Activated CD8-positive, alpha-beta memory T cell treated with anti-CD3 and anti-CD28 coated beads, Interleukin-2, amount 50 U/mL, for 1 hour (primary cell): ENCODE results near the gene AARSD1.
"Not testable (repeated sequence)": the region's sequence is repeated elsewhere in the genome, so short reads cannot be mapped to it uniquely, and the experiment has no call there.

Source experiments
- DNase-seq: peaks from one replicate; pipeline ENCODE4 v3.0.0-alpha.2; 2020; ENCODE audit errors: extremely low read depth

The AARSD1 gene

DNA sequence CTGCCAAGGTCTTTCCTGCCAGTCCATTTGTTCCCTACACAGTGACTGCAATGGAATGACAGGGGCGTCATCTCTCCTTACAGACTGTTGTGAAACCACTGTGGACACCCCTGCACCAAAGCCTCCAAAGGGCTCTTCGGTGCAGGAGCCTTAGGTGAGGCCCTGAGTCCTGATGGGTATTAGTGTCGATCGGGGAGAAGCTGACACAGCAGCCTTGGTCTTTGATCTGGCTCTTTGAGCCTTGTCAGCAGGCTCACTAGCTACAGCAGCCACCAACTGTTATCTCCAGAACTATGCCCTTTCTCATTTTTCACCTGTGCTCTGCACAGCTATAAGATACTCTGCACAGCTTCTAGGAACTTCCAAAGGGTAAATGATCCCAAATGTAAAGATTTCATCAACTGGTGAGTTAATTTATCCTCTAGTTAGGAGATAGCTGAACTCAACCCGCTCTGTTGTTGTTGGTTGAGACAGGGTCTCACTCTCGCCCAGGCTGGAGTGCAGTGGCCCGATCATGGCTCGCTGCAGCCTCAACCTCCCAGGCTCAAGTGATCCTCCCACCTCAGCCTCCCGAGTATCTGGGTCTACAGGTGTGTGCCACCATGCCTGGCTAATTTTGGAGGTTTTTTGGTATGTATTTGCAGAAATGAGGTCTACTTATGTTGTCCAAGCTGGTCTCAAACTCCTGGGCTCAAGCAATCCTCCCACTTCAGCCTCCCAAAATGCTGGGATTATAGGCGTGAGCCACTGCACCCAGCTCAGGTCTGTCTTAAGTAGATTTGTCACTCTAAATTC is 44.0 kb downstream of the AARSD1 start:
- DNase-seq = no peak

DNA sequence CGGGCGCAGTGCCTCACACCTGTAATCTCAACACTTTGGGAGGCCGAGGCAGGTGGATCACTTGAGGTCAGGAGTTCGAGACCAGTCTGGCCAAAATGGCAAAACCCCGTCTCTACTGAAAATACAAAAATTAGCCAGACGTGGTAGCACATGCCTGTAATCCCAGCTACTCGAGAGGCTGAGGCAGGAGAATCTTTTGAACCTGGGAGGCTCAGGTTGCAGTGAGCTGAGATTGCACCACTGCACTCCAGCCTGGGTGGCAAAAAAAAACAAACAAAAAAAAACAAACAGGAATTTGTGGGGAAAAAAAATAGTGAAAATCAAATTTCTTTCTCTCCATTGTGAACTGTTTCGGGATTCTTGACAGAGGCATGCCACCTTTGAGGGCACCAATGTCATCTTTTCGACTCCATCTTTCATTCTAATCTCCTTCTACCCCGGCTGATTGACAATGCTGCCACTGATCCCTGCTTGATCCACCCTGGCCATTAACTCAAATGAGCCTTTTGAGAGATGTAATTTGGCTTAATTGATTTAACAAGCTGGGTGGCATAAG is 44.7 kb downstream of the AARSD1 start:
- DNase-seq = not testable (repeated sequence)

DNA sequence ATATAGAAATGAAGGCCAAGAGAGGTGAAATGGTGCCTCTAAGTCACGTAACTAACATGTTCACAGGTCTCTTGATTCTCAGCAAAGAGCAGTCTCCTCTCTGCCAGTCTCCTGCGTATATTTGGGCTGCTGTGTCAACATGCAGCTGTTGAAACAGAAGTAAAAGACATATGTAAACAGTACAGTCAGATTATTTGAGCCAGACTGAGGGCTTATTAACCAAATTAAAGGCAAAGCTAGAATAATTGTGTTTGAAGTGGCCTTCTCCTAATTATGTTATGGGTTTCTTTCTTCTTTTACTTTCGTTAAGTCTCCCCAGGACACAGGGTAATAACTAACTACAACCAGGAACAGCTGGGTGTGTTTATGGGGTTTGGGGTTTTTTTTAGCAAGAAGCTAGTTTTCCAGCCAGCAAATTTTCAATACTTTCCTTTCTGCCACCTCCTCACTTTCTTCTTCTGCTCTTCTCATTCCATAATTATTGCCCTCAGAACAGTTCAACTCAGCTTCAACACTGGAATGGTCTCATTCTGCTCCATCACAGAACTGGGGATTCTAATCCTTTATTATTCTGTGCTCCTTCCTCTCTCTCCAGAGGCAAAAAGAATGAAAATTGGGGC is 45.2 kb downstream of the AARSD1 start:
- DNase-seq = no peak

DNA sequence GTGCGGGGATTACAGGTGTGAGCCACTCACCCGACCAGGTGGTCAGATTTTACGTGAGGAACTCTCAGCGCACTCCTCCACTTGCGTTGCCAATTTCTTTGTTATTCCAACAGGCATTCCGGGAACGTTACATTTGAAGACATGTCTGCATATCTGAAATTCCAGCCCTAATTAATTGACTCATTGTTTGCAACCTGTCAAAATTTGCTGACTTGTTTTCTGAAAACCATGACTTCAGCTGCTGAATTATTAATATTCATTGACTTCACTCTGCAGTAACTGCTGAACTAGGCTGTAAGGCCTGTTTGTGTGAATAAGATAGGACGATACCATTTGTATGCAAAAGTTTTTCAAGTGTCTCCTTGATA is 47.0 kb downstream of the AARSD1 start:
- no peak for DNase-seq

DNA sequence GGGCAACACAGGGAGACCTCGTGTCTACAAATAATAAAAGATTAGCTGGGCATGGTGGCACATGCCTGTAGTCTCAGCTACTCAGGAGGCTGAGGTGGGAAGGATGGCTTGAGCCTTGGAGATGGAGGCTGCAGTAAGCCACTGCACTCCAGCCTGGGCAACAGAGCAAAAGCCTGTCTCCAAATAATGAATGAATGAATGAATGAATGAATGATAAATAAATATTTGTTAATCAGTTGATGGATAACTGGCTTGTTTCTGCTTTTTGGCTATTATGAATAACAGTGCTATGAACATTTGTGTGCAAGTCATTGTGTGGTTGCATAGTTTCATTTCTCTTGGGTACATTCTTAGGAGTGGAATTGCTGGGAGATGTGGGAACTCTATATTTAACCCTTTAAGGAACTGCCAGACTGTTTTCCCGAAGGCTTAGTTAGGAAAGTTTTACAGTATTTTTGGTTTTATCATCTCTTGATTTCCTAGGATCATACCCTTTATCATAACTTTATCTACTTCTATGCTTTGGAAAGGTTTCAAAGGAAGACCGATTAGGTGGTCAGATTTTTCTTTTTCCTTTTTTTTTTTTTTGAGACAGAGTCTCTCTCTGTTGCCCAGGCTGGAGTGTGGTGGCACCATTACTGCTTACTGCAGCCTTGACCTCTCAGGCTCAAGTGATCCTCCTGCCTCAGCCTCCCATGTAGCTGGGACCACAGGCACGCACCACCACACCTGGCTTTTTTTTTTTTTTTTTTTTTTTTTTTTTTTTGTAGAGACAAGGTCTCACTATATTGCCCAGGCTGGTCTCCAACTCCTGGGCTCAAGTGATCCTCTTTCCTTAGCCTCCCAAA is 47.6 kb downstream of the AARSD1 start:
- not testable (repeated sequence) for DNase-seq

DNA sequence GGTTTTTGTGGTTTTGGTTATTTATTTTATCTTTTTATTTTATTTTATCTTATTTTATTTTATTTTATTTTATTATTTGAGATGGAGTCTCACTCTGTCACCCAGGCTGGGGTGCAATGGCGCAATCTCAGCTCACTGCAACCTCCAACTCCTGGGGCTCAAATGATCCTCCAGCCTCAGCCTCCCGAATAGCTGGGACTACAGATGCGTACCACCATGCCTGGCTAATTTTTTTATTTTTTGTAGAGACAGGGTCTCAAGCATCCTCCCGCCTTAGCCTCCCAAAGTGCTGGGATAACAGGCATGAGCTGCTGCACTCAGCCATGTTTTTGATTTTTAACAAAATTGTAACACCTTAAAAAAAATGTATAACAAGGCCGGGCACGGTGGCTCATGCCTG is 49.0 kb downstream of the AARSD1 start:
- not testable (repeated sequence) for DNase-seq

DNA sequence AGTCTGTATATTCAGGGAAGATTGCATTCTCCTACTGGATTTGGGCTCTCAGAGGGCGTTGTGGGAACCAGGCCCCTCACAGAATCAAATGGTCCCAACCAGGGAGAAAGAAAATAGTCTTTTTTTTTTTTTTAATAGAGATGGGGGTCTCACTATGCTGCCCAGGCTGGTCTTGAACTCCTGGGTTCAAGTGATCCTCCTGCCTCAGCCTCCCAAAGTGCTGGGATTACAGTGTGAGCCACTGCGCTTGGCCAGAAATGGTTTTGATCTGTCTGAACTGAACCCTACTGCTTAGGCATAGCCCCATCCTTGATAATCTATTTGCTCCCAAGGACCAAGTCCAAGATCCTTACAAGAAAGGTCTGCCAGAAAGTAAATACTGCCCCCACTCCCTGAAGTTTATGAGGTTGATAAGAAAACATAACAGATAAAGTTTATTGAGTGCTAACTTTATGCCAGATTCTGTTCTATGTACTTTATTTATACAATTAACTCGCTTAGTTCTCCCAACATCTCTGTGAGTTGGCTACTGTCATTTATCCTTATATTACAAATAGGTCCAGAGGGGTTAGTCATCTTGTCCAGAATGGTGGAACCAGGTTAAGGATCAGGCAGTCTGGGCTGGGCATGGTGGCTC is 50.2 kb downstream of the AARSD1 start:
- no peak for DNase-seq

DNA sequence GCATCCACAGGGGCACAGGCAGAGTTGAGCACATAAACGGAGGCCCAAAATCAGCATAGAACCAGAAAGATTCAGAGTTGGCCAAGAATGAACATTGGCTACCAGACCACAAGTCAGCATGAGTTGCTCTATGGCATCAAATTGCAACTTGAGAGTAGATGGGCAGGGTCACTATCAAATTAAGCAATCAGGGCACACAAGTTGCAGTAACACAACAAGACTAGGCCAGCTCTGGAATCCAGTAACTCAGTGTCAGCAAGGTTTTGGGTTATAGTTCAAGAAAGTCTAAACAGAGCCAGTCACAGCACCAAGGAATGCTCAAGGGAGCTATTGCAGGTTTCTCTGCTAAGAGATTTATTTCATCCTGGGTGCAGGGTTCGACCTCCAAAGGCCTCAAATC is 50.7 kb downstream of the AARSD1 start:
- no peak for DNase-seq

DNA sequence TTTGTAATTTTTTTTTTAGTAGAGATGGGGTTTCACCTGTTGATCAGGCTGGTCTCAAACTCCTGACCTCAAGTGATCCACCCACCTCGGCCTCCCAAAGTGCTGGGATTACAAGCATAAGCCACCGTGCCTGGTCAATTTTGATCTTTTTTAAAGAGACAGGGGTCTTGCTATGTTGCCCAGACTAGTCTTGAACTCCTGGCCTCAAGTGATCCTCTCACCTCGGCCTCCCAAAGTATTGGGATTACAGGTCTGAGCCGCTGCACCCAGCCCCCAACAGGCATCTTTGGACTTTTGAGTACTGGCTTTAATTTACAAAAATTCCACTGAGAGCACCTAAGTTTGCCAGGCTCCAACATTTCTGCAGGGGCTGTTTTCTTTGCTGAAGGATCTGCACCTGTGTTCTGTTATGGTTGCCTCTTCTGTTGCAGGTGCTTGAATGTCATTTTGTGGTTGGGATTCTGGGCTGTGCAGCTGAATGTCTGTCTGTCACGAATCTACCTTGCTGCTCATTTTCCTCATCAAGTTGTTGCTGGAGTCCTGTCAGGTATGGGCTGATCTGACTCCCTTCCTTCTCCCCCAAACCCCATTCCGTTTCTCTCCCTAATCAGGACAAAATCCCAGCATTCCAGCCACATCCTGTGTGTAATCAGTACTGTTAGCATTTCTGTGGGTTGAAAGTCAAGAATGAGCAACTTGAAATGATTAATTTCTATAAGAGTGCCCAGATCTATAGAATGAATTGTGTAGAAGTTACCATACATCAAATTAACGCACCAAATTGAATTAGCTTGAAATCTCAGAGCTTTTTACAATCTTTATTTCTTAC is 55.2 kb downstream of the AARSD1 start:
- no peak for DNase-seq

DNA sequence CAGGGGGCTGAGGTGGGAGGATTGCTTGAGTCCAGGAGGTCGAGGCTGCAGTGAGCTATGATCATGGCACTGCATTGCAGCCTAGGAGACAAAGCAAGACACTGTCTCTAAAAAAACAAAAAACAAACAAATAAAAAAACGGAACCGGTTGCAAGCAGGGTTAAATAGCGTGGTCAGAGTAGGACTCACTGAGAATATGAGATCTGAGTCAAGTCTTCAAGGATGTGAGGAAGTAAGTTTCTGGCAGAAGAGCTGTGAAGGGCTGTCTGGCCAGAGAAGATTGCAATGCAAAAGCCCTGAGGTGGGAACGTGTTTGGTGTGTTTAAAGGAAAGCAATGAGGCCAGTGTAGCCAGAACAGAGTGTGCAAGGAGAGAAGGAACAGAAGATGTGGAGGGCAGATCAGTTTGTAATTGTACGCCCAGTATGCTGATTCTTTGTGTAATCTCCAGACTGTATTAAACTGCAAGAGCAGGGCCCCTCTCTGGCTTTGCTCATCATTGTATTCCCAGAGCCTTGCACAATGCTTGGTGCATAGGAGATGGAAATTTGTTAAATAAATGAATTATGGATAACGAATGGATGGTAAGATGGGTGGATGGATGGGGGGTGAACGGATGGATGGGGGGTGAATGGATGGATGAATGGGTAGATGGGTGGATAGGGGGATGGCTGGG is 57.3 kb downstream of the AARSD1 start:
- DNase-seq = no peak

DNA sequence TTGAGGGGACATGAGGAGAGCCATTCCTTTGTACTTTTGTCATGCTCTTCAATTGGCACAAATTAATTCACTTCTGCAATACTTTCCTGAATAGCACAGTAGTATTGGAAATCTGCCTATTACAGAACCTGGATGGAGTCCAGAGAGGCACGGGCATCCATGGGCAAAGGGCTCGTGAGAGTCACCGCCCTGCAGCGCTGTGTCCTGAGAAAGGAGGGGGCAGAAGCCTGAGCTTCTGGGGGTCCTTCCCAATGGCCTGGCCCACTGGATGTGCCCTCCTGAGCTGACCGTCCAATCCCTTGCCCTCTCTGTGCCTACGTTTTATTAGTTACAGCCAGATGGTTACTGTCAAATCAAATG is 60.2 kb downstream of the AARSD1 start:
- DNase-seq = no peak

DNA sequence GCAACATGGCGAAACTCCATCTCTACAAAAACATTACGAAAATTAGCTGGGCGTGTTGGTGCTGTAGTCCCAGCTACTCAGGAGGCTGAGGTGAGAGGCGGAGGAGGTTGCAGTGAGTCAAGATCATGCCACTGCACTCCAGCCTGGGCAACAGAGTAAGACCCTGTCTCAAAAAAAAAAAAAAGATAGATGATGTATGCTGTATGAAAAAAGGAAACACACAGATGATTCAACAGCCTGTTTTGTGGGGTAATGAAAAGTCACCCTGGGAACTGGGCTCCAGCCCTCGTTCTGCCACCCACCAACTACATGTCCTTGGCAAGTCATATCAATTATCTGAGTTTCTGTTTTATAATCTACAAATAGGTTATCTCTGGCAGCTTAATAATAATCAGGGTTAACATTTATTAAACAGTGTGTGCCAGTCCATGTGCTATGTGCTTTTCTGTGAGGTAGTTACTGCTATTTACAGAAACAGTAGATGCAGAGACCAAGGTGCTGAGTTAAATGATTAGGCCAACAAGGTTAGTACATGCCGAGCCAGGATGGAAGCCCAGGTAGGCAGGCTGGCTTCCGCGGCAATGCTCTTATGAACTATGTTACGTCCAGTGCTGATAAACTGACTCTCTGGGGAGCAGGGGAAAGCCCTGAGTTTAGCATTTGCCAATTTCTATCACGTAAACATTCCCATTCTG is 62.6 kb downstream of the AARSD1 start:
- DNase-seq = no peak
